NCI-H748 treated with DMSO at 0.1 percent for 48 hours (cell line): ENCODE measurements around the gene ARHGAP1.

Experiments
- DNase-seq: peaks from one replicate; lab custom pipeline; 2025; lab: John Stamatoyannopoulos, UW

Gene ARHGAP1

GRCh38 chr11:46640036-46640788 is 60.2 kb downstream of the ARHGAP1 start:
- no peak for DNase-seq

DNA sequence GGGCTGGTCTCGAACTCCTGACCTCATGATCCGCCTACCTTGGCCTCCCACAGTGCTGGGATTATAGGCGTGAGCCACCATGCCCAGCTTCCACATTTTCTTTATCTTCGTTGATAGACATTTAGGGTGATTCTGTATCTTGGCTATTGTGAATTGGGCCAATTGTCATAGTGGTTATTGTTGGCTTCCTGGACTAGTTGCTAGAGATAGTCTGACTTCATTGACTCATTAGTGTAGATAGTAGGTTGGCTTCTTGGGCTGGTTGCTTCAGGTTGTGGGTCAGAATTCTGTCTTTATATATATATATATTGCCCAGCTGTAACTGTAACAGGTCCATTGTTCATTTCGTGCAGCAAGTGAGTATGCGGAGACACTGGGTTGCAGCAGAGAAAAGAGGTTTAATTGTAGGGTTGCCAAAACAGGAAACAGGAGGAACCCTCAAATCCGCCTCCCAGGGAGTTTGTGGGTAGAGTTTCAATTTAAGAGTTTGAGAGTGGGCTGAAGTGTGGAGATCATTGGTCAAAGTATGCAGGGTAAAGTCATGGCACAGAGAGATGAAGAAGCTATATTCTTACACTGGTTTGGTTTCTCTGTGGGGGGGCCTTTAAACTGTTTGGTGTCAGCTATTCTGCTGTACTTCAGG is 61.1 kb downstream of the ARHGAP1 start:
- DNase-seq = no peak

- no peak for DNase-seq
Measured at GRCh38 chr11:46637546-46637945, 62.9 kb downstream of the ARHGAP1 start.

DNA sequence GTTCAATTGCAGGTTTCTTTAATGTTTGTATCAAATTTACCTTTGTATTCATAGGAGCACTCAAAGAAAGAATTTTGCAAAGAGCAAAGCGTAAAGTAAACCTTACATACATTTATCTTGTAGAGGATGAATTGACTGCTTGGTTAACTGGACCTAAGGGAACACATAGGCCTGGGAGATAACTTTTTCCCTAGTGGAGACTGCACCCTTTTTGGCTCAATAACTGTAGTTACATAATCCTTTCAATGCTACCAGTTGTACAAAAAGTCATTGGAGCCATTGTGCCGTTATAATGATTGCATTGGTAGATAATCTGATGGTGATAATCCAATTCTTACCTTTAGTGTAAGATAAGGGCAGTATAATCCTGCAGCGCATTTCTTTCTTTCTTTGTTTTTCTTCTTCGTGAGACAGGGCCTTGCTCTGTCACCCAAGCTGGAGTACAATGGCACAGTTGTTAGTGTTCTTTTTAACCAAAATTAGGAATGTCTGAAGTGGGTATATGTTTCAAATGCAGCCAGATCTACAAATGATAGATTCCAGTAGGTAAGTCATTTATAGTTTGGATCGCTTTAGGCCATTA is 64.8 kb downstream of the ARHGAP1 start:
- no peak for DNase-seq

DNA sequence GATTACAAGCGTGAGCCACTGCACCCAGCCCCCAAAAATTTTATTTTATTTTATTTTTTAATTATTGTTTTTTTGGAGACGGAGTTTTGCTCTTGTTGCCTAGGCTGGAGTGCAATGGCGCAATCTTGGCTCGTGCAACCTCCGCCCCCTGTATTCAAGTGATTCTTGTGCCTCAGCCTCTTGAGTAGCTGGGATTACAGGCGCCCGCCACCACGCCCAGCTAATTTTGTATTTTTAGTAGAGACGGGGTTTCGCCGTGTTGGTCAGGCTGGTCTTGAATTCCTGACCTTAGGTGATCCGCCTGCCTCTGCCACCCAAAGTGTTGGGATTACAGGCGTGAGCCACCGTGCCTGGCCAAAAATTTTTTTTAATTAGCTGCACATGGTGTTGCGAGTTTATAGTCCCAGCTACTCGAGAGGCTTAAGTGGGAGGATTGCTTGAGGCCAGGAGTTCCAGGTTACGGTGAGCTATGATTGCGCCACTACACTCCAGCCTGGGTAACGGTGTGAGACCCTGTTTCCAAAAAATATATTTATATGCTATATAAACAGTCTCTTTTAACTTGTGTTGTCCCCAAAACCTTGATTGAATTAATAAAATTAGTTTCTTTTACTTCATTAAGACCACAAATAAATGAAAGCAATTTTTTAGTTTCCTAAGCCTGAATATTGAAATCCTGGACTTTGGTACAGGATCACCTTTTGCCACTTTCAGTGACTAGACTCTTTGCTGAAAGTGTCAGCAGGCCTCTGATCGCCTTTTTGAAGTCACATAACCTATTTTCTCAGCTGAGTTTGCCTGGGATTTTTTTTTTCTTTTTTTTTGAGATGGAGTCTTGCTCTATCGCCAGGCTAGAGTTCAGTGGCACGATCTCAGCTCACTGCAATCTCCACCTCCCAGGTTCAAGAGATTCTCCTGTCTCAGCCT is 66.9 kb downstream of the ARHGAP1 start:
- no peak for DNase-seq

GRCh38 chr11:46632502-46632901 is 67.9 kb downstream of the ARHGAP1 start:
- no peak for DNase-seq

- DNase-seq = no peak
Measured at GRCh38 chr11:46631676-46632075, 68.7 kb downstream of the ARHGAP1 start.

GRCh38 chr11:46630237-46630636 is 70.2 kb downstream of the ARHGAP1 start:
- DNase-seq = no peak

GRCh38 chr11:46628961-46629360 is 71.5 kb downstream of the ARHGAP1 start:
- no peak for DNase-seq
